ENCODE data around the gene CALHM3.

DNA sequence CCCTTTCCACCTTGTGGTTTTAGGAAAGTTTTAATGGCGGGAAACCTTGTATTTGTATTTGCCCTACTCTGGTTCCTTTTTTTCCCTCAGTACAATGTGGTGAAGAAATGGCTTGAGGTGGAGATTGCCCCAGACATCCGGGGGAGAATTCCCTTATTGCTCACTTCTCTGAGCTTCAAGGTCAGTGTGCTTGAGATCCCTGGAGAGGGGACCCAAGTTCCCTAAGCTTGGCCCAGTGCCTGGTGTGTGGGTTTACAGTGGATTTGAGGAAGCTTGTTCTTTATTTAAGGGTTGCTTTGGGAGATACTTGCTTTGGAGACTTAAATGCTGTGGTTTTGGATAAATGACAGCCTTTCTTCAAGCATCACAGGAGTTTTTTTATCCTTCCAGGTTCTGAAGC is 45.2 kb downstream of the CALHM3 start:
- no peak for TF ChIP-seq CTCF (IDR thresholded peaks at IDR 0.05)
- no peak for TF ChIP-seq POLR2A (IDR thresholded peaks at IDR 0.05)
